ENCODE data around the gene E4F1. TPM values are rescaled to one million over a fixed set of nuclear protein-coding genes. Genes with fewer than 3 reads are reported as not detected.

The E4F1 gene
- total RNA-seq, 1 donor from 2014 or later = 33.7 TPM

GRCh38 chr16:2282866-2283555, 59.6 kb downstream of the E4F1 start:
- no peak overlapping the region for H3K4me3 ChIP-seq (ENCODE audit: low read depth, low read length)
- TF ChIP-seq, protein P1, sequence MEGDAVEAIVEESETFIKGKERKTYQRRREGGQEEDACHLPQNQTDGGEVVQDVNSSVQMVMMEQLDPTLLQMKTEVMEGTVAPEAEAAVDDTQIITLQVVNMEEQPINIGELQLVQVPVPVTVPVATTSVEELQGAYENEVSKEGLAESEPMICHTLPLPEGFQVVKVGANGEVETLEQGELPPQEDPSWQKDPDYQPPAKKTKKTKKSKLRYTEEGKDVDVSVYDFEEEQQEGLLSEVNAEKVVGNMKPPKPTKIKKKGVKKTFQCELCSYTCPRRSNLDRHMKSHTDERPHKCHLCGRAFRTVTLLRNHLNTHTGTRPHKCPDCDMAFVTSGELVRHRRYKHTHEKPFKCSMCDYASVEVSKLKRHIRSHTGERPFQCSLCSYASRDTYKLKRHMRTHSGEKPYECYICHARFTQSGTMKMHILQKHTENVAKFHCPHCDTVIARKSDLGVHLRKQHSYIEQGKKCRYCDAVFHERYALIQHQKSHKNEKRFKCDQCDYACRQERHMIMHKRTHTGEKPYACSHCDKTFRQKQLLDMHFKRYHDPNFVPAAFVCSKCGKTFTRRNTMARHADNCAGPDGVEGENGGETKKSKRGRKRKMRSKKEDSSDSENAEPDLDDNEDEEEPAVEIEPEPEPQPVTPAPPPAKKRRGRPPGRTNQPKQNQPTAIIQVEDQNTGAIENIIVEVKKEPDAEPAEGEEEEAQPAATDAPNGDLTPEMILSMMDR (conservative IDR thresholded peaks at IDR 0.05; ENCODE audit: low read depth, low read length) = no peak
- no peak for DNase-seq (ENCODE audit: low read depth)

GRCh38 chr16:2284001-2284770, 60.8 kb downstream of the E4F1 start:
- TF ChIP-seq, protein P1 (conservative IDR thresholded peaks at IDR 0.05; ENCODE audit: low read depth, low read length) = no peak
- DNase-seq (ENCODE audit: low read depth) = no peak

GRCh38 chr16:2284797-2285576, 61.6 kb downstream of the E4F1 start:
- TF ChIP-seq, protein P1 (conservative IDR thresholded peaks at IDR 0.05; ENCODE audit: low read depth, low read length) = no peak
- no peak for DNase-seq (ENCODE audit: low read depth)
- H3K4me3 ChIP-seq (ENCODE audit: low read depth, low read length) = no peak overlapping the region

More at GRCh38 chr16:2284001-2284770, 60.8 kb downstream of the E4F1 start:
- H3K4me3 ChIP-seq (ENCODE audit: low read depth, low read length) = no peak overlapping the region

Other genes starting within 250 kb of the E4F1 start
- gene NOXO1, start 242.1 kb upstream of the E4F1 start, total RNA-seq = 0.94 and 1.2 TPM in 2 replicates
- 21.5 and 36.3 TPM in 2 replicates for gene GFER, start 239.4 kb upstream of the E4F1 start, total RNA-seq
- 8.5 and 22.0 TPM in 2 replicates for gene SYNGR3, start 233.6 kb upstream of the E4F1 start, total RNA-seq
- gene ZNF598, start 213.8 kb upstream of the E4F1 start, total RNA-seq = 48.8 and 66.9 TPM in 2 replicates
- 0.46 and 2.4 TPM in 2 replicates for gene NPW, start 203.8 kb upstream of the E4F1 start, total RNA-seq
- 29.9 and 42.2 TPM in 2 replicates for gene NHERF2, start 196.7 kb upstream of the E4F1 start, total RNA-seq
- gene NTHL1, start 175.8 kb upstream of the E4F1 start, total RNA-seq = 61.2 and 62.8 TPM in 2 replicates
- 30.7 and 64.1 TPM in 2 replicates for gene TSC2, start 175.6 kb upstream of the E4F1 start, total RNA-seq
- gene PKD1, start 87.7 kb upstream of the E4F1 start, total RNA-seq = 50.6 and 80.2 TPM in 2 replicates
- gene RAB26, start 75.0 kb upstream of the E4F1 start, total RNA-seq = 2.3 and 11.6 TPM in 2 replicates
- 48.6 and 63.9 TPM in 2 replicates for gene TRAF7, start 67.8 kb upstream of the E4F1 start, total RNA-seq
- 0.07 and 0.12 TPM in 2 replicates for gene CASKIN1, start 27.0 kb upstream of the E4F1 start, total RNA-seq
- 98.2 and 134 TPM in 2 replicates for gene MLST8, start 18.1 kb upstream of the E4F1 start, total RNA-seq
- 5.3 and 10.1 TPM in 2 replicates for gene BRICD5, start 12.7 kb upstream of the E4F1 start, total RNA-seq
- 29.3 and 58.3 TPM in 2 replicates for gene PGP, start 8.8 kb upstream of the E4F1 start, total RNA-seq
- 0.07 and 0.52 TPM in 2 replicates for gene DNASE1L2, start 12.9 kb downstream of the E4F1 start, total RNA-seq
- gene ECI1, start 28.0 kb downstream of the E4F1 start, total RNA-seq = 92.2 and 94.6 TPM in 2 replicates
- gene RNPS1, start 44.5 kb downstream of the E4F1 start, total RNA-seq = 231 and 305 TPM in 2 replicates
- gene ABCA3, start 117.1 kb downstream of the E4F1 start, total RNA-seq = 8.4 and 17.1 TPM in 2 replicates
- 47.5 and 53.4 TPM in 2 replicates for gene CCNF, start 205.9 kb downstream of the E4F1 start, total RNA-seq
- 26.0 and 40.4 TPM in 2 replicates for gene TEDC2, start 236.5 kb downstream of the E4F1 start, total RNA-seq
- 0.23 TPM in 1 of 2 replicates, not detected in the other for gene NTN3, start 247.7 kb downstream of the E4F1 start, total RNA-seq

Data from epithelial cell of proximal tubule (primary cell).